Amniotic epithelial cell (primary cell): ENCODE measurements around the gene LMF1.

ENCODE experiments used
- DNase-seq: peaks from one replicate; pipeline ENCODE4 v3.0.0-alpha.2; 2010; ENCODE audit warnings: low read depth

Gene LMF1

DNA sequence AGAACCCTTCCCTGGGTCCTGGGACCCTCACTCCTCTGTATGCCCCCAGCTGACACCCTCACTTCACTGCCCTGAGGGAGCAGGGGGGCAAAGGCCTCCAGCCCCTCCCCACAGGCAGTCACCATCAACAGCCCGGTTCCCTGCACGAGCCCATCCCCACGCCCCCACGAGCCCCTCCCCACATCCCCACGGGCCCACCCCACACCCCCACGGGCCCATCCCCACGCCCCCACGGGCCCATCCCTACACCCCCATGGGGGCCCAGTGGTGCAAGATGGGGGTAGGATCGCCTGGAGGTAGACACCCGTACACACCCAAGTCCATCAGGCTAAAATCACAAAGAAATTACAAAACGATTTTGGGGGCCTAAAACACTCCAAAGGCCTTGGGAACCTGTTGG, 42.3 kb downstream of the LMF1 start:
- no peak for DNase-seq

DNA sequence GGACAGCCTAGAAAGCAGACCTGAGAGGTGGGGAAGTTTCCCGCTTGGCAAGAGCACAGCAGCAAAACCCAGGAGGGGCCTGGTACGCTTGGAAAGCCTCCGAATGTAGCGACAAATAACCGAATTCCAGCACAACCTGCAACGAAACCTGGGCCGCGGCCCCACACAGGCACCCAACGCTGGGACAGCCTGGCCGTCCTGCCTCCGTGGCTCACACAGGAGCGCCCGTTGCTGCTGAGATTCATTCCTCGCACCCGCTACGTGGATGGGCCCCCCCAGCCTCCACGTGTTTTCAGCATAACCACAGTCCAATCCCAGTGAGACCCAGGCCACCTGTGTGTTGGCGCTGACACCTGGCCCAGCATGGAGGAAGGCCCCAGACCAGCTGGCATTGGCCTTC, 42.9 kb downstream of the LMF1 start:
- no peak for DNase-seq

DNA sequence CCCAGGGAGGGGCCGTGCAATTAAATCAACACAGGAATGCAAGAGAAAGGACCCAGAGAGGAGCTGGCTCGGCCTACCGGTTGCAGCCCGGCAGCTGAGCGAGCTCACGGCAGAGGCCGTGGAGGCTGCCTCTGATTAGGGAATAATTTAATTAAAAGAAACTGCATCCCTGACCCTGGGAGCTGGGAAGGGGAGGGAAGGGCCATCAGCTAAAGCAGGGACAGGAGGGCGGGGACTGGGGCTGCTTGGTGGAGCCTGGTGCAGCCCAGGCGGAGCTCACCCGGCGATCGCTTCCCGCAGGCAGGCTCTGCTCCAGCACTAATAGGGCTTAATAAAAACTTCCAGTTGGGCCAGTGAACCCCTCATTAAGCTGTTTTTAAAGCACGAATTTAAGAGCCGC, 43.4 kb downstream of the LMF1 start:
- no peak for DNase-seq

DNA sequence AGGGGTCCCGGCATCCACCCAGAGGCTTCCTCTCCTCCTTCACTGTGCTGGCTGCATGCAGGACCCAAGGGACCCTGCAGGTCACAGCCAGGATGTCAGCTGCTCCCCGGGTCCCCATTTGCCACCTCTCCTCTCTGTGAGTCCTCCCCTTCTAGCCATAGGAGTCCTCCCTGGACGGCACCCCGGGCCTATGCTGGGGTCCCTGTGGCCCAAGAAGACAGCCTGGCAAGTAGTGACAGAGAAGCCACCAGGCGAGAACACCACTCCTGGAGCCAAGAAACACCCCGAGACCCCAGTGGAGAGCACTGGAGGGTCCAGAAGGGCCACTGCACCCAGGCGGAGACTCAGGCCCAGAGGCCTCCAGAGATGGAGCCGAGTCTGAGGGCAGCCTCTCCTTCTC, 44.1 kb downstream of the LMF1 start:
- no peak for DNase-seq

DNA sequence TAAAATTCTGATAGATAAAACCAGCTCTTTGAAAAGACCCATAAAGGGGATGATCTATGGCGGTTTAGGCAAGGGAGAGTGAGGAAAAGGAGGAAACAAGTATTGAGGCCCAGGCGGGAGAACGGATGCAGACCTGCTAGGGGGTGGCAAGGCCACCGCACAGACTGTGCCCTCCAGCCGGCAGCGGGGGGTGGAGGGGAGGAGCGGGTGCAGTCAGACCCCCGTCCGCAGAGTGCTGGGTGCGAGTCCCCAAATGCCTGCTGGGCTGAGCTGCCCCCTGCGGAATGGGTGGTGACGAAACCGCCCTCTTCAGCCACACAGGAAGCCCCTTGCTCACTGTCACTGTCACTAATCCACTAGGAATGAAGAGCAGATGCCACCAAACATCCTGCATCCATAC, 46.0 kb downstream of the LMF1 start:
- DNase-seq: no peak

DNA sequence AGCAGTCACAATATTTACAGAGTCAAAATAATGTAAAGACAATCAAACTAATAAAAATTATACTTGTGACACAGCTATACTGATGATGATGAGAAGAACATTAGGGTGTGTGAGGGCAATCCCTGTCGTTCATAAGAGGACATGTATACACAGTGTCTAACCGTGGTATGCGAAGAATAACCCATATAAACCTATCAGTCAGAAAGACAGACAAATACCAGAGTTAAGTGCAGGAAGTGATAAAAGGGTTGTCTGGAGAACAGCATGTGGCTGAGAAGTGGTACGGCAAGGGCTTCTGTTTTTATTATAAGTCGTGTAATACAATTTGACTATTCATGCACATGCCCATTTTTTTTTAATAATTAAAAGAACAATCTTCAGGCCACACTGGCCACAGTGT, 46.7 kb downstream of the LMF1 start:
- DNase-seq: no peak

DNA sequence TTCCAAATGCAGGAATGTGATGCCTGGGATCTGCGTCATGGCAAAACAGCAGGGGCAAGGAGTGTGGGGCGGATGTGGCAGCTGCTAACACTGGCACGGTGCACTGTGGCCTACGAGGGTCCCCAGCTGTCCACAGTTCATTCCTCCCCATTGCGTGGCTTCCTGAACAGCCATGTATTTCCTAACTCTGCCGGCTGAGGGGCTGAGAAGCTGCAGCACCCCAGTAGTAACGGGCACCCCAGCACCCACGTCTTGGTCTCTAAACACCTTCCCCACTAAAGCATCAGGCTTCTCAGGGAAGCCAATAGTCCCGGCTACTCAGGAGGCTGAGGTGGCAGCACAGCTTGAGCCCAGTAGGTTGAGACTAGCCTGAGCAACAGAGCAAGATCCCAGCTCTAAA, 47.6 kb downstream of the LMF1 start:
- no peak for DNase-seq

DNA sequence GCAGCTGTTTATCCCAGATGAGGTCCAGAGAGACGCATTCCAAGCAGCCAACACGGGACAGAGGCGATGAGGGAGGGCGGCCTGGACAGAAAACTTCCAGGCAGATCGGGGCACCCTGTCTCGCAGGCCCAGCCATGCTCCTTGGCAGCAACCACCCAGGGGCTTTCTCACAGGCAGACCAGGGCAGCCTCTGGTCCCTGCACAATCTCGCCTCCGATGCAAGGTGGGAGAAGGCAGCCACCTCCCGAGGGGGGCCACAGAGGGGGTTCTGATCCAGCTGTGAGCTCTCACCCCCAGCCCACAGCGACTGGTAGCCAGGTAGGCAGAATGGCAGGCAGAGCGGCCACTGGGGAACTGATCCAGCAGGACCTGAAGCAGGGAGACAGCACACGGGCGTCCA, 48.7 kb downstream of the LMF1 start:
- DNase-seq: no peak

DNA sequence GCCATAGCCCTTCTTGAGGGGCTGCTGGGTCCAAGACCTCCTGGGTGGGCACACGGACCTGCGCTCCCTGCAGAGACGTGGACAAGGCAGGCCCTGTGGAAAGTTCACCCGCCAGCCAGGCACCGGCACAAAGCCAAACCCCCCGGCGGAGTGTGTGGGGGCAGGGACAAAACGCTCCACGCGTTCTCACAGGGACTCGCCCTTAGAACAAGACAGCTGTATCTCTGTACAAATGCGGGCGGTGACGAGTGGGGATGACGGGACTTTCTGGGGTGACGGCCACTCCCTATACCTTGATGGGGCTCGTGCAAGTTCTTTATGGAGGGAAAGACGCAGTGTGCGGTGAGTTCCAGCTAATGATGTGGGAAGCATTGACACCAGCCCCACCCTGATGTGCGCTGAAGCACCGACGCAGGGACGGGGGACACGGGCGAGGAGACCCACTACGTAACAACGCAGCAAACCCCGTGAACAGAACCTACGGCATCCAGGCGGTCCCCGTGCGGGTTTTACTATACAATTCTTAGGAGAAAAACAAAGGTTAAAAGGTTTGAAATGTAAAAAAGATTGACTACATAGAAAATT, 49.4 kb downstream of the LMF1 start:
- no peak for DNase-seq

DNA sequence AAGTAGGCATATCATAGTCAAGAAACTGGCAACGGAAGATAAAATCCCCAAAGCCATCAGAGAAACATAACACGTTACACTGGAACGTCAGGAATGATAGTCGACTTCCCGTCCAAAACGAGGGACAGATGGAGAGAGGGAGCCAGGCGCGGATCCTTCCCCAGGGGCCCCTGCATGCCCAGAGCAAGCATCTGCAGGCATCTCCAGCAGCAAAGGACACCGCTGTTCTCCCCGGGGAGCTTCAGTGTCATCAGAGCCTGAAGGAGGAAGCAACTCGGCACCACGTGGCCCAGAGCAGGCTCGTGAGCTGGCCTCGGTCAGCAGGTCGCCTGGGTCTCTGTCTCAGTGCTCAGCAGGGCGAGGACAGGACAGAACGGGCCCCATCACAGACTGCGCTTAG, 50.1 kb downstream of the LMF1 start:
- no peak for DNase-seq

DNA sequence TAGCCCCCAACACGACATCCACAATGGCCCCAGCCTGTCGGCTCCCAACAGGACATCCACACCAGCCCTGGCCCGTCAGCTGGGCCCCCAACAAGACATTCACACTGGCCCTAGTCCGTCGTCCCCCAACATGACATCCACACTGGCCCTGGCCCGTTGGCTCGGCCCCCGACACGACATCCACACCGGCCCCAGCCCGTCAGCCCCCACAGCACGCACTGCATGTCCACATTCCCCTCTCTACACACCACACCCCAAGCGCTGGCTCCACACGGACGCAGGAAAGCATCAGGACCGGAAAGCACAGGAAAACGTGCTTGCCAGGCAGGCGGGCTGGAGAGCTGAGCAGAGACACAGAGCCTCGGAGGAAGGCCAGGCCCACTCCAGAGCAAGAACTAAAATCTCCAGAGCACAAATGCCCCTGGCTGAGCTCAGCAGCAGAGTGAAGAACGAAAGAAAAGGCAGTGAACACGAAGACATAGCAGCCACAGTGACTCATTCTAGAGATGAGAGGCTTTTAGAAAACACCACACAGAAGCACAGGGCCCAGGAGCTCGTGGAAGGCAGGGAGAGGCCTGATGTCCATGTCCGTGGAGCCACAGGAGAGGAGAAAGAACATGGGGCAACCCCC, 50.6 kb downstream of the LMF1 start:
- DNase-seq: no peak

DNA sequence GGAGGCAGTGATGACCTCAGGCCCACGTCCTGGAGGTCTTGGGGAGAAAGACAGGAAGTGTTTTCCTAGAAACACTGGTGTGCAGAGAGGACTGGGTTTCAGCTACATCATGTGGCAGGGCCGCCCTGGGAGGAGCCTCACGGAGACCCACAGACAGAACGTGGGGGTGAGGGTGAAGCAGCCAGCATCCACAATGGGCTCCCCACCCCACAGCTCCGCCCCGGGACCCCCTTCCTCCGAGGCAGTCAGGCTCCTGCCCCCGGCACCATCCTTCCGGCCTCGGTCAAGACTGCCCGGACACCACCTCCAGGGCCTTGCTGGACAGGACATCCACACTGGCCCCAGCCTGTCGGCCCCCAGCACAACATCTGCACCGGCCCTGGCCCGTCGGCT, 51.1 kb downstream of the LMF1 start:
- DNase-seq: no peak

DNA sequence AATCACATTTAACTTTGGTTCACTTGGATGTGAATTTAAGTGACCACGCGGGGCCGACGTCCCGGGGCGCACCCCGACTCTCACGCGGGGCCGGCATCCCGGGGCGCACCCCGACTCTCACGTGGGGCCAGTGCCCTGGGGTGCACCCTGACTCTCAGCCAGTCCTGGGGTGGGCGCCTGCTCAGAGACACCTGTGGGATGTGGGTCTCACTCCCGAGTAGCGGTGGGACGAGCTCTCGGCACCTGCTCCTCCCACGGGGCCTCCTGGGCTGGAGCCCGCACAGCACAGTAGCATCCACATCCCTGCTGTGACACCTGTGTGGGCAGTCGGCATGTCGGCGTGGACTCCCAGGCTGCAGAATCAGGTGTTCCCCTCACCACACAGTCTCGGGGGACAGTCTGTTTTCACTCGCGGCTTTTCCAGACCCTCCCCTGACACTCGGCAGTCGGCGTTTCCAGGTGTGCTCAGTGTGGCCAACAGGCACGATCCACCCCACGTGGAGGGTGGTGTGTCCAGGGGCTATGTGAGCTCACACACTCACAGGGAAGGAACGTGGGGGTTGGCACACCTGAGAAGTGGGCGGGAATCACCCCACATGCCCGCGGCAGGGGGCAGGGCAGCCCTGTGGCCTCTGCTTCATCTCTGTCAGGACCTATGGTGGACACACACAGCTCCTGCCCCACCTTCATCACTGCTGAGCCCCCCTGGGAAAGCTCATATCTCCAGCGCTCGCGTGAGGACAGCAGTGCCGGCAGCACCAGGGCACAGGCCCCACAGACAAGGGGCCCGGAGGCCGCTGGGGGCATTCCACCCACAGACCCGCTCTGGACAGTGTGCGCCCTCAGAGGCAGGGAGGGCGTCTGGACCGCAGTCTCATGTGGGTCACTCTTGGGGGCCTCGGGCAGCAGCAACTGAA, 51.8 kb downstream of the LMF1 start:
- no peak for DNase-seq

DNA sequence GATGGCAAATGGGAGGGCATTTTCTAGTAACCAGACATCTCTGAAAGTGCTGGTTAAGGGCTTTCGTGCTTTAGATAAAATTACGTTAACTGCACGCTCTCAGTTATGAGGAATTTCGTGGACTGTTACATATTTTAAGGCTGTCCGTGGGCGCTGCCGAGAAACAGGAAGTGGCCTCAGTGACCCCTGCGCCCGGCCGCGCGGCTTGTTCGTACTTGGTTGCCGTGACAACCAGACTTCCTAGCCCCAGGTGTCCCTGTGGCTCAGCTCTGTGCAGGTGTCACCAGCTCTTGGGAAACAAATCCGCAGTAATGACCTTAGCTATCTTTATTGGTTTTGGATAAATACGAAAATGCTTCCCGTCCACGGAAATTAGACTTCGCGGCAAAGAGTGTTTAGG, 52.7 kb downstream of the LMF1 start:
- DNase-seq: no peak

DNA sequence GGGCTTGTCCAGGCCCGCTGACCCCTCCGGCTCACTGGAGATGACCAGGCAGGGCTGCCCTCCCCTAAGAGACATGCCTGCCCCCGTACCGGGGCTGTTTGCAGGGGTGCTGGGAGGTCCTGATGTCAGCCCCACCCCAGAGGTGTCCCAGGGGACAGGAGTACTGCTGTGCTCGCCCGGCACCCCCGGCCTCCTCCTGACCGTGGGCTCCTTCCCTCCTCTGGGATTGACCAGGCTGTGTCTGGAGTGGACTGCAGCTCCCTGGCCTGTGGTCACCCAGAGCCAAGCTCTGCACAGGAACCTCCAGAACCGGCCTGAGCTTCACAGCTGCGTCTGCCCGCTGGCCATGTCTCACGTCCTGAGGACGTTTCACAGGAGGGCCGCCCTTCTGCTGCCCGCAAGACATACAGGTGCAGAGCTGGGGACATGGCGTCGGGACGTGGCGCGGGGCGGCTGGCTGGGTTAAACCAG, 53.2 kb downstream of the LMF1 start:
- no peak for DNase-seq

DNA sequence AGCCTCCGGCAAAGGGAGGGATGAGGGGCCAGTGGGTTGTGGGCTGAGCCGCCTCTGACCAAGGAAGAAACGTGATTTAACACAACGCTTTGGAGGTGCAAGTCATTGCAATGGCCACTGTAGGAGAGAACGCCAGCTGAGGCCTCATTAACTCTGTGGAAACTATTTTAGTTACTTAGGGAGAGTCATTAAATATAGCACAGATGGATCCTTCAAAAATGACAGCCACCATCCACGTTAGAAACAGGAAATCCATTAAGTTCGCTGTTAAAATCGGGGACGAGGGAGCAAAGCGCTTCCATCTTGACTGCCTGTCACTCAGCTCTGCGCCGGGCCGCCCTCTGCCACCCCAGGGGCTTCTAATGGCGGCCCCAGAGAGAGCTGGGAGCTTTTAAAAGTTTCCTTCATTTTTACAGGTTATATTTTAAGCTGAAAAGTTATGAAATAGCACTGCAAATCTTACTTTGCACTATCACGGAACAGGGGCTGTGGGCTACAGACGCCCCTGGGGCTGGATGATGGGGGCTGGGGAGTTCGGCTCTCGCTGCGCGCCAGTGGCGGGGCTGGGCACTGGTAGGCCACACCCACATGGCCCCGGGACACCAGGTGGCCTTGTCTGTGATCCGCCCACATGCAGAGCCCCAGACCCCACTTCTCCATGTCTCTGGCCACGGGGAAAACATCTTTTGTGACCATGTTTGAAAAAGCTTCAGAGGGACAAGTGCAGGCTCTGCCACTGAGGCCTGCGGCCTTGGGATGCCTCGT, 54.6 kb downstream of the LMF1 start:
- no peak for DNase-seq

DNA sequence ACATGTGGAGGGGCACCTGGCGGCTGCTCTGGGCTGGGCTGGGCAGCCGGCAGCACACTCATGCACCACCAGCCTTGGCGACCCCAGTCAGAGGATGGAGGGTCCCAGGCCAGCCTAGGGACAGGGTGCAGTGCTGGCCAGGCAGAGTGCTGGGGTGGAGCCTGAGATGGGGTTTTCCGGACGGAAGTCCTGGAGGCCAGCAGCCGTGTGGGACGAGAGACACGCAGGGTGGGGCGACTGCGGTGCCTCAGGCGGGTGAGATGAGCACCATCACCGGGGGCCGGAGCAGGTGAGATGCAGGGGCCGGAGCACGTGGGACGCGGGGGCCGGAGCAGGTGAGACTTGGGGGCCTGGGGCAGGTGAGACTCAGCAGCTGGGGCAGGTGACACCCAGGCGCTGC, 55.2 kb downstream of the LMF1 start:
- DNase-seq: no peak

DNA sequence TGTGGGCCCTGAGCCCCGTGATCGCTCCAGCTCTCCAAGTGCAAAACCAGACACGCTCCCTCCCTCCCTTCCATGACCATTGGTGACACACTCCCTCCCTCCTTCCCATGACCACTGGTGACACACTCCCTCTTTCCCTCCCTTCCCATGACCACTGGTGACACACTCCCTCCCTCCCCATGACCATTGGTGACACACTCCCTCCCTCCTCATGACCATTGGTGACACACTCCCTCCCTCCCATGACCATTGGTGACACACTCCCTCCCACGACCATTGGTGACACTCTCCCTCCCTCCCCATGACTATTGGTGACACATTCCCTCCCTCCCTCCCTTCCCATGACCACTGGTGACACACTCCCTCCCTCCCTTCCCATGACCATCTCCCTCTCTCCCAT, 56.3 kb downstream of the LMF1 start:
- peak; percentile 15 for DNase-seq

DNA sequence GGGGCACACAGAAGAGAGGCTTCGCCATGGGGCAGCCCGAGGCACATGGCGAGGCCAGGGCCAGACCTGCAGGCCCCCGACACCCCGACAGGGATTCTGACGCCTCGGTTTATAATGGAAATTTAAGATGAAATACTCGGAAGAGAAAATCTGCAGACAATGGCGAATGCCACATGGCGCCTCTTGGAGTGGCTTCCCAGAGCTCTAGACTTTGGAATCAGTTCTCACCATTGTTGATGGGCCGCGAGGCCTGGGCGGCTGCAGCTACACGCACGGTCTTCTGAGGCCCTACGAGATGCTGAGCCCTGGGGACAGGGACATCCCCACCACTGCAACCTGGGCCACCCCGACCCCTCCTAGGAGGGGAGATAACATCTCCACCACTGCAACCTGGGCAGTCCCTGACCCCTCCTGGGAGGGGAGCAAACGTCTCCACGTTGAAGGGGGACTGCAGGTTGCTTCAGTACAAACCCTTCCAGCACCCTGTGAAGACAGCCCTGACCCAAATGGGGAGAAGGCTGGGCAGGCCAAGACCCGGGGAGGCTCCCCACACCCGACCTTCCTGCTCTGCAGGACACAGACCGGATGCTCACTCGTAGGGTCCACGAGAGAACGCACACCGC, 56.9 kb downstream of the LMF1 start:
- DNase-seq: no peak

DNA sequence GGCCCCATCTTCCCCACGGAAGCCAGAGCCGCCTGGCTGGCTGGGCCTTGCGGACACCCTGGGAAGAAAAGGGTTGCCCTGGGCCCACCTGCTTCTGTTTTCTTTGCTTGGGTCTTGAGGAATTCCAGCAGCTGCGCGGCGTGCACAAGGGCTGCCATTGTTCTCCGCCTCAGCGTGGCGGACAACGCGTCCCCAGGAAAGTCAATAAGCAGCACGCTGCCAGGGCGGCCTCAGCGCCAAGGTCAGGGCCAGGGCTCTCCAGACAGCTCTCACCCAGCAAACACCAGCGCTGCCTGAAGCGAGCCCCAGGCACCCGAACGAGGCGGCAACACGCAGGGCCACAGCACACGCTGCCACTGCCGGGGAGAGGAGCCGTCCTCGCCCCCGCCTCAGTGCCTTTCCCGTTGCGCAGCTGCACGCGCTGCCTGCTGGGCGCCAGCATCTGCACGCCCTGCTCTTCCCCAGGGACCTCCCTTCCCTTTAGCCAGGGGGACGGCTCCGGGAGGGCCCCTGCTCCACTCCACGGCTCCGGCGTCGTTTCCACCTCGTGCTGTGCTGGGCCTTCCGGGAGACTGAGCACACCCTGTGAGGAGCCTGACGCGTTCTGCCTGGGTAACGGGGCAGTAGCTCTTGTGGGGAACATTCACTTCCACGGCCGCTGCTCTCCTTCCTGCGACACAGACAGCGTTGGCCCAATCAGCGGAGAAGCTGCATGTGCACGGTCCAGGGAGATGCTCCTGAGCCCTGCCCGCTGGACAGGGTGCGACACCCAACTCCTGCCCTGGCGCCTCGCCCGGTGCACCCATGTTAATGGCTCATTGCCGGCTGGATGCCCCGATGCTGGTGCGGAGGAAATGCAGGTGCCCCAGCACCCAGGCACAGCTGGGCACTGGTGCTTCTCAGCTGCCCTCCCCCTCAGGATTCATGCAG, 57.8 kb downstream of the LMF1 start:
- DNase-seq: no peak

DNA sequence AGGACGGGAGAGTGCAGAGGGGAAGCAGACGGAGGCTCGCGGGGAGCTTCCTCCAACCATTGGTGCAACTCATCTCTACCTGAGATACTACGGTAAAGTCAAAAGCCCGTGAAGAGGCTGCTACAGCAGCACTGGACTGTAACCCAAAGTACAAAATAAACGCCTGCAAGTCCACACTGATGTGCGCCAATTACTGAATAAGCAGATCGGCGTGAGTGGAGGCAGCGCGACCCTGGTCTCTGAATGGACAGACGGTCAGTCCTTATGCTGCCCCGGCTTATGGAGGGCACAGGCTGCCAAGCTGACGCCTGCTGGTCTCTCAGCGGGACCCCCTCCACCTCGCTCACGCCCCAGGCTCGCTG, 58.5 kb downstream of the LMF1 start:
- no peak for DNase-seq
